ENCODE measurements around the gene CDH4. TPM values are rescaled to one million over a fixed set of nuclear protein-coding genes. Genes with fewer than 3 reads are reported as not detected.

The CDH4 gene
- total RNA-seq, 1 donor from 2014 or later, result 3.2 TPM

DNA sequence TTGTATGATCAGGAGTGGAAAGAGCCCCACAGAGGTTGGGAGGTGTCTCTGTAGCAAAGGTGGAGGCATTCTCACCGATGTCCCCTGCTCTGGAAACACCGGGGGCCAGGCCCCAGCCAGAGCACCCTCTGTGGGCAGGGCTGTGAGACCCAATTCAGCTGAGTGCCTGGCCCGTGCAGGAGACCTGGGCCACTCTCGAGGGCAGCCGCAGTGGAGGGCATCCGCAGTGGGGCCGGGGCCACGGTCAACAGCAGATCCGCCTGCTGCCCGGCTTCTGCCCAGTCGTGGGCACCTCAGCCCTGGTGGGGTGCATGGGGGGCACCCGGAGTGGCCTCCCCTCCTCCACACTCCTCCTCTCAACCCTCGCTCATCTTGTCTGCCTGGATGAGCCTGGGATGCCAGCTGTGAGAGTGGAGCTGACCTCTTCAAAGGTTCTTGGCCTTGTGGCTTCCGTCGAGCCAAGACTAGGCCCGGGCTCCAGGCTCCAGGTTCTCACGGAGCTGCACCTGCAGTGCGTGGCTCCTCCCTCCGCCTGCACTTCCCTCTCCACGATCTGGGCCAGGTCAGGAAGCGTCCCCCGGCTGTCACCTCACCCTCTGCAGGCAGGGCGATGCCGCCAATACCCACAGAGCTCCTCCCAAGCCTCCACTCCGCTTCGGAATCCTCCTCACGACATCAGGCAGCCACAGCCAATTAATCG, 678.9 kb downstream of the CDH4 start:
- no peaks in the 10 kb centered on the region for H4K20me1 ChIP-seq (ENCODE audit: insufficient read depth, low read length)
- Mint-ChIP-seq H3K4me1 (ENCODE audit: low read depth, unreplicated experiment) (peaks cover 2% of the 10 kb centered on the region), H3K27ac (ENCODE audit: unreplicated experiment) (no peak overlapping the region), H3K27me3 (ENCODE audit: low read depth, unreplicated experiment) (peaks cover 6% of the 10 kb centered on the region), H3K9me3 (ENCODE audit: unreplicated experiment) (peaks cover 1% of the 10 kb centered on the region), H3K36me3 (ENCODE audit: low read depth, unreplicated experiment) (peaks cover 5% of the 10 kb centered on the region), H3K4me3 (ENCODE audit: unreplicated experiment) (no peak overlapping the region)
- H3K4me3 ChIP-seq (ENCODE audit: insufficient read depth, low read depth, low read length), result no peak overlapping the region
- no peak overlapping the region for H3K4me2 ChIP-seq (ENCODE audit: low read length)
- no peaks in the 10 kb centered on the region for H3K27me3 ChIP-seq (ENCODE audit: insufficient read depth, low read length)
- no peak overlapping the region for H3K9ac ChIP-seq (ENCODE audit: low read length)
- DNase-seq (ENCODE audit: low read depth) (no peak), FAIRE-seq (no peak)
- TF ChIP-seq, protein P1, sequence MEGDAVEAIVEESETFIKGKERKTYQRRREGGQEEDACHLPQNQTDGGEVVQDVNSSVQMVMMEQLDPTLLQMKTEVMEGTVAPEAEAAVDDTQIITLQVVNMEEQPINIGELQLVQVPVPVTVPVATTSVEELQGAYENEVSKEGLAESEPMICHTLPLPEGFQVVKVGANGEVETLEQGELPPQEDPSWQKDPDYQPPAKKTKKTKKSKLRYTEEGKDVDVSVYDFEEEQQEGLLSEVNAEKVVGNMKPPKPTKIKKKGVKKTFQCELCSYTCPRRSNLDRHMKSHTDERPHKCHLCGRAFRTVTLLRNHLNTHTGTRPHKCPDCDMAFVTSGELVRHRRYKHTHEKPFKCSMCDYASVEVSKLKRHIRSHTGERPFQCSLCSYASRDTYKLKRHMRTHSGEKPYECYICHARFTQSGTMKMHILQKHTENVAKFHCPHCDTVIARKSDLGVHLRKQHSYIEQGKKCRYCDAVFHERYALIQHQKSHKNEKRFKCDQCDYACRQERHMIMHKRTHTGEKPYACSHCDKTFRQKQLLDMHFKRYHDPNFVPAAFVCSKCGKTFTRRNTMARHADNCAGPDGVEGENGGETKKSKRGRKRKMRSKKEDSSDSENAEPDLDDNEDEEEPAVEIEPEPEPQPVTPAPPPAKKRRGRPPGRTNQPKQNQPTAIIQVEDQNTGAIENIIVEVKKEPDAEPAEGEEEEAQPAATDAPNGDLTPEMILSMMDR (IDR thresholded peaks at IDR 0.05; ENCODE audit: insufficient read depth, low read depth, low read length), result no peak
- TF ChIP-seq EZH2 (IDR thresholded peaks at IDR 0.05; ENCODE audit: insufficient read depth, low read length), result no peak
- H3K36me3 ChIP-seq (ENCODE audit: insufficient read depth, low read length), result no peaks in the 10 kb centered on the region
- H3K9me3 ChIP-seq (ENCODE audit: insufficient read depth, low read depth, low read length), result no peaks in the 10 kb centered on the region
- no peak overlapping the region for H2AFZ ChIP-seq (ENCODE audit: low read depth, low read length)
- peaks cover 4% of the 10 kb centered on the region for H3K4me1 ChIP-seq (ENCODE audit: insufficient read depth, low read length)
- no peaks in the 10 kb centered on the region for H3K79me2 ChIP-seq (ENCODE audit: insufficient read depth, low read length)
- H3K27ac ChIP-seq (ENCODE audit: low read depth, low read length), result no peak overlapping the region

DNA sequence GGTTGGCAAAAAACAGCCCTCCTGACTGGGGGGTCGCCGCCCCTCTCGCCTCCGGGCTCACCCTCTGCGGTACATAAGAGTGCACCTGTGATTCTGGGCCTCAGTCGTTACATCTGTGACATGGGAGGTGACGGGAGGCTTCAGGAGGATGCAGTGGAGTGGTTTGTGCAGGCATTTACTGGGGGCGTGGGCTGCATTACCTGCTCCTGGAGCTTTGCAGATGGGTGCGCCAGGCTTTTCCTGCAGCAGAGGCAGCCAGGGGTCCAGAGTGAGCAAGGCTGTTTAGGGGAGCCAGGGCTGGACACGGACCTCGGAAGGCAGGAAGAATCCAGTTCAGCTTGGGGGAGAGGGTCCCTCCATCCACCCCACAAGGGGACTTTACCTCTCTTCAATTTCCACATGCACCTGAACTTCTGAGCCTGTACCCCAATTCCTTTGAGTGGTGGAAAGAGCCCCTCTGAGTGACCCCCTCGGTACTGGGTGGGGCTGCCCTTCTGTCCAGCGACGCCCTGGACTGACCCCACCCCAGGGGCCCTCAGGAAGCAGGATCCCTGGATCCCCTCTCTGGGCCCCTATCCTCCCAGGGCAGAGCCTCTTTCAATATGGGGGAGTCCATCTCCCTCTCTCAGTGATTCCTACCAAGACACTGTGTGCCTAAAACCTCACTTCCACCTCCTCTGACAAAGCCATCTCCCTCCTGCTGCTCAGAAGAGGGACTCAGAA, 679.6 kb downstream of the CDH4 start:
- TF ChIP-seq, protein P1 (IDR thresholded peaks at IDR 0.05; ENCODE audit: insufficient read depth, low read depth, low read length), result no peak
- no peak for TF ChIP-seq EZH2 (IDR thresholded peaks at IDR 0.05; ENCODE audit: insufficient read depth, low read length)
- H3K79me2 ChIP-seq (ENCODE audit: insufficient read depth, low read length), result no peaks in the 10 kb centered on the region
- H2AFZ ChIP-seq (ENCODE audit: low read depth, low read length), result no peak overlapping the region
- Mint-ChIP-seq H3K4me1 (ENCODE audit: low read depth, unreplicated experiment) (no peaks in the 10 kb centered on the region), H3K27ac (ENCODE audit: unreplicated experiment) (no peak overlapping the region), H3K9me3 (ENCODE audit: unreplicated experiment) (peaks cover 1% of the 10 kb centered on the region), H3K36me3 (ENCODE audit: low read depth, unreplicated experiment) (peaks cover 4% of the 10 kb centered on the region), H3K4me3 (ENCODE audit: unreplicated experiment) (no peak overlapping the region), H3K27me3 (ENCODE audit: low read depth, unreplicated experiment) (peaks cover 5% of the 10 kb centered on the region)
- no peak overlapping the region for H3K4me3 ChIP-seq (ENCODE audit: insufficient read depth, low read depth, low read length)
- H3K4me2 ChIP-seq (ENCODE audit: low read length), result no peak overlapping the region
- DNase-seq (ENCODE audit: low read depth) (no peak), FAIRE-seq (no peak)
- H3K27ac ChIP-seq (ENCODE audit: low read depth, low read length), result no peak overlapping the region
- no peaks in the 10 kb centered on the region for H3K9me3 ChIP-seq (ENCODE audit: insufficient read depth, low read depth, low read length)
- H4K20me1 ChIP-seq (ENCODE audit: insufficient read depth, low read length), result no peaks in the 10 kb centered on the region
- H3K36me3 ChIP-seq (ENCODE audit: insufficient read depth, low read length), result no peaks in the 10 kb centered on the region
- H3K9ac ChIP-seq (ENCODE audit: low read length), result no peak overlapping the region
- no peaks in the 10 kb centered on the region for H3K27me3 ChIP-seq (ENCODE audit: insufficient read depth, low read length)
- H3K4me1 ChIP-seq (ENCODE audit: insufficient read depth, low read length), result no peaks in the 10 kb centered on the region

DNA sequence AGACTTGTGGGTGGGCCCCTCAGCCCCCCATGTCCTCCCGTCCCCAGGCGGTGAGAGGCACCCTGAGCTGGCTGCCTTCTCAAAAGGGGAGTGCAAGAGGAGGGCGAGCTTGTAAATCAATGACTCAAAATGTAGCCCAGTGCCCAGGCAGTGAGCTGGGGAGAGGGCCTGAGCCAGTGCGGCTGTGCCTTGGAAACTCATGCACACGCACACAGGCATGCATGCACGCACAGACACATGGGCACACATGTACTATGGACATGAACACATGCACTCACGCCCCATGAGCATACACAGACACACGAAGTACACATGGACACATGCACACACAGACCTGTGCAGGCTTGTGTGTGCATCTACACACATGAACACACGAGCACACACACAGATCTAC, 680.1 kb downstream of the CDH4 start:
- no peak overlapping the region for H3K4me3 Mint-ChIP-seq (ENCODE audit: unreplicated experiment)
- Histone ChIP-seq H3K9ac (ENCODE audit: low read length) (no peak overlapping the region), H4K20me1 (ENCODE audit: insufficient read depth, low read length) (no peaks in the 10 kb centered on the region), H3K9me3 (ENCODE audit: insufficient read depth, low read depth, low read length) (no peaks in the 10 kb centered on the region), H3K4me3 (ENCODE audit: insufficient read depth, low read depth, low read length) (no peak overlapping the region), H3K36me3 (ENCODE audit: insufficient read depth, low read length) (no peaks in the 10 kb centered on the region), H3K79me2 (ENCODE audit: insufficient read depth, low read length) (no peaks in the 10 kb centered on the region), H3K4me1 (ENCODE audit: insufficient read depth, low read length) (no peaks in the 10 kb centered on the region), H3K27me3 (ENCODE audit: insufficient read depth, low read length) (no peaks in the 10 kb centered on the region), H3K4me2 (ENCODE audit: low read length) (no peak overlapping the region), H2AFZ (ENCODE audit: low read depth, low read length) (no peak overlapping the region), H3K27ac (ENCODE audit: low read depth, low read length) (no peak overlapping the region)
- TF ChIP-seq, protein P1 (IDR thresholded peaks at IDR 0.05; ENCODE audit: insufficient read depth, low read depth, low read length), result no peak
- peaks cover 5% of the 10 kb centered on the region for H3K27me3 Mint-ChIP-seq (ENCODE audit: low read depth, unreplicated experiment)
- no peaks in the 10 kb centered on the region for H3K4me1 Mint-ChIP-seq (ENCODE audit: low read depth, unreplicated experiment)
- peaks cover 4% of the 10 kb centered on the region for H3K36me3 Mint-ChIP-seq (ENCODE audit: low read depth, unreplicated experiment)
- H3K9me3 Mint-ChIP-seq (ENCODE audit: unreplicated experiment), result peaks cover 1% of the 10 kb centered on the region
- no peak for FAIRE-seq
- DNase-seq (ENCODE audit: low read depth), result no peak
- H3K27ac Mint-ChIP-seq (ENCODE audit: unreplicated experiment), result no peak overlapping the region

Data from astrocyte (in vitro differentiated cells and primary cell).